H1 (cell line): ENCODE measurements around the gene SHROOM3. TPM values are rescaled to one million over a fixed set of nuclear protein-coding genes. Genes with fewer than 3 reads are reported as not detected.

Experiments used
- CBX8 ChIP-seq: fragments of 300-800, 300-1000 bp; sonication (generic); IDR thresholded peaks from 2 replicates; pipeline ENCODE4 v1.7.1; 2016; ENCODE audit warnings: low read depth, low read length, borderline replicate concordance
- polyA plus RNA-seq, 7 experiments: library from polyadenylated mRNA; depleted of rRNA in 3 of 7; stranded (reverse) in 5 of 7; unstranded in 2 of 7; fragments of >200 nt in 5 of 7; fragments of 200-250 nt in 2 of 7; gene quantifications; 1 replicate in 5 of 7; 2 replicates in 1 of 7; 4 replicates in 1 of 7; pipeline versions ENCODE4 v1.2.1 to v1.2.3, GENCODE V29; 2011 to 2013; ENCODE audit warnings: missing spikeins in 2 of 7, mixed read lengths in 2 of 7
- total RNA-seq: library from RNA; stranded (reverse); fragmentation: NEBNext Ultra II Directional; extraction: Animal tissue kit (Norgen Biotek cat#: 25700); gene quantifications from 2 replicates; pipeline ENCODE4 v1.2.1, GENCODE V29; 2021

Gene SHROOM3
- total and polyA plus RNA-seq, 2 of the 8 experiments (the other 6 are each of a cell fraction or from before 2014, with no cell fraction given) = 15.8 to 34.0 TPM

DNA sequence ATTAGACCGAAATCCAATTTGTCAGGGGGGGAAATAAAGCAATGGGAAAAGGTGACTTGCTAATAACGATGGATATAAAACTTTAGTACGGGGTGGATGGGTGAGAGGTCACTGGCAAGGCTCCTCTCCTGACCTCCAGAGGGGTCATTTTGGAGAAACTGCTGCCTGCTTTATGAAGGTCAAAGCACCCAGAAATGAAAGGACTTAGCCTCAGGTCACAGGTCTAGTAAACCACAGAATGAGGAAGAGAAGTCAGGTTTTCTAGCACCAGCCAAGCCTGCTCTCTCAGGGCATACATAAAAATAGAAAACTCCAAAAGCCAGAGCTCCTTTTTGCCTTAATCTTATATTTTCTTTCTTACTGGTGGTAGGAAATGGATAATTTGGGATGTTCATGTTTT, 134.2 kb downstream of the SHROOM3 start (continued):
- TF ChIP-seq CBX8 = no peak
